Stimulated activated CD8-positive, alpha-beta memory T cell treated with anti-CD3 and anti-CD28 coated beads, Interleukin-4, amount 100 ng/mL, for 4 hours (primary cell): ENCODE data around the gene KCNK15.

Experiments used
- DNase-seq, 2 donors: peaks; one replicate each; pipeline ENCODE4 v3.0.0-alpha.2; 2020; ENCODE audit warnings: low read depth in 2 of 2, low spot score in 1 of 2

The KCNK15 gene

DNA sequence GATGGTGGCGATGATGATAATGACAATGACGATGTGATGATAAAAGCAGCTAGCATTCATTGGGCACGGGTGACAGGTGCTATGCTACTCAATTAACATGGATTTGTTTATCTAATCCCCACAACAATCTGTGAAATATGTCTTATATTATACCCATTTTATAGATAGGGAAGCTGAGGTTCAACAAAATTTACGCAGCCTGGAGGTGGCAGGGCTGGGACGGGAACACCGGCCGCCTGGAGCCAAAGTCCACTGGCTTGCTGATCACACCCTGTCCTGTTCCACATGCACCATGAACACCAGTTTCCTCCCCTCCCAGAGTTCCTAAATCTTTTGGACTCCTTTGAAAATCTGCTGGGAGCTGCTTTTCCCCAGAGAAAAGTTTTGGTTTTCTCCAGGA is 41.6 kb downstream of the KCNK15 start:
- DNase-seq: no peak

DNA sequence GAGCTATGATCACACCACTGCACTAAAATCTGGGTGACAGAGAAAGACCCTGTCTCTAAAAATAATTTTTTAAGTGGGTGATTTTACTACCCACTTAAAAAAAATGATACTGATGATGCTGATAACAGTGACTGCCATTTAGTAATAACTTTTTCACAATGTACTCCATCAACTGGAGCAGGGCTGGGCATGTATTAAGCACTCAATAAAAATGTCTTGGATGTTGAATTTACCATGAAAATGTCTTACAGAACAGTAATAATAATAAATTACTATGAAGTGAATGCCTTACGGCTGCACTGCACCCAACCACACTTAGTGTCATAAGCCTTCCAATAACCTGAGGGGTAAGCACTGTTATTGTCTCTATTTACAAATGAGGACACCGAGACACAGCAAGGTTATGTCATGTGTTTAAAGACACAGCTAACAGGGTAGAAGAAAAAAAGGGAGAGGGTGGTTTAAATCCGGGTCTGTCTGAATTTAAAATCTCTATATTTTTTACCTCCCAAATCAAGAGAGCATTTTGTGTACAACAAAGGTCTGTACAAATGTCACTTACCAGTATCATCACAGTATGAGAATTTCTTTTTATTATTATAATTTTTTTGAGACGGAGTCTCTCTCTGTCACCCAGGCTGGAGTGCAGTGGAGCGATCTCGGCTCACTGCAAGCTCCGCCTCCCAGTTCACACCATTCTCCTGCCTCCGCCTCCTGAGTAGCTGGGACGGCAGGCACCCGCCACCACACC is 43.2 kb downstream of the KCNK15 start:
- no peak for DNase-seq

DNA sequence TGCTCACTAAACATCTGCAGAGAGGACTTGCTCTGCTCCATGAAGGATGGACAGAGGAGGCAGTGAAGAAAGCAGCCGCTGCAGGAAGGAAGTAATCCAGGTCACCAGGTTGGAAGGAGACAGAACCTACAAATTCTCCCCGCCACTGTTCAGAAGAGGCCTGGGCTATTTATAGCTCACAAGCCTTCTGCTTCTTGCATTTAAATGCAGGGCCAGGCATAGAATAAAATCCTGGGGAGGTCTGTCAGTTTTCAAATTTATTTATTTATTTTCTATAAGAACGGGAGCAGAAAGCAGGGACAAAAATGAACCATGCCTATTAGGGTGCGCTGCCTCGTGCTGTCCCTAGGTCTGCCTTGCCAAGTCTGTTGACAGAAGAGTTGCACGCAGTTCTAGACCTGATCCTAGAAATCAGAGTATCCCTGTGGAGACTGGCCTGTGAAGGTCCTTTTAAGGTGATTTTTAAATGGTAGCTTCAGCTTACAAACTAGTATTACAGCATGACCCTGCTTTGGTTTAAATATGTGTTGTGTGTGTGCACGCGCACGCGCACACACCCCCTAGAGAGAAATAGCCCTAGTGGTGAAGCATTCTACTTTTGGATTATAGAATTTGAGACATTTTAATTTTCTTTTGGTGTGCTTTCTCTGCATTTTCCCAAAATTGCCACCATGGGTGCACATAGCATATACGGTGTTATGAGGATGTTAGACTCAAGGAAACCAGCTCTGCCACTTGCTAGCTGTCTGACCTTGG is 45.2 kb downstream of the KCNK15 start:
- DNase-seq: no peak

DNA sequence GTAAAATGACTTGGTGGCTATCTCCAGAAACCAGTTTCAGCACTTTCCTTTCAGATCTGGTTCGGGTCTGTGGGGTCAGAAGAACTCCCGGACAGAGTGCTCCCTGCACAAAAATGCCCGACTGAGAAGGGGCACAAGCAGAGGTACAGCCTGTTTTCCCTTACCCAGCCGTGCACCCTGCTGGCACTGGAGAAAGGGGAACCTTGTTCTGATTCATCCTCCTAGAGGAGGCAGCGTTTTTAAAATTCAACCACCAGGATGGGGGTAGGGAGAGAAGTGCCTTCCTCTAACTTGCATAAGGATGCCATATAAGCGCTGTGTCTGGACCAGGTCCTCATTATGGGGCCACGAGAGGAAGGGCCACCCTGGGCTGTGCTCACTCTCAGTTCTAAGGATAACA is 47.1 kb downstream of the KCNK15 start:
- no peak for DNase-seq

DNA sequence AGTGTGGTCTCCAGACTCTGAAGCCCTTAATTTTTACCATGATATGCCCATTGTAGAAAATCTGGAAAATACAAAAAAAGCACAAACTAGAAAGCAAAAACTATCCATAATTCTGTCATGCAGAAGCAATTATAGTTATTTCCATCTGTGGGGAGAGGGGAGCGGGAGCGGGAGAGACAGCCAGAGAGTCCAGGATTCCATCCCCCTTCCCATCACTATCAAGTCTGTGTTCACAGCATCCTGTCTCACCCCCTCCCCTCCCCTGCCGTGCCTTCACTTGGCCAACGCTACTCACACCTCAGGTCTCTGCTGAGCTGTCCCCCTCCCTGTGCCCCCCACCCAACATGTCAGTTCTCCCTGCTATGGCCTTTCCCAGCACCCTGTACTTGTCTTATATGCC is 50.2 kb downstream of the KCNK15 start:
- DNase-seq: no peak

DNA sequence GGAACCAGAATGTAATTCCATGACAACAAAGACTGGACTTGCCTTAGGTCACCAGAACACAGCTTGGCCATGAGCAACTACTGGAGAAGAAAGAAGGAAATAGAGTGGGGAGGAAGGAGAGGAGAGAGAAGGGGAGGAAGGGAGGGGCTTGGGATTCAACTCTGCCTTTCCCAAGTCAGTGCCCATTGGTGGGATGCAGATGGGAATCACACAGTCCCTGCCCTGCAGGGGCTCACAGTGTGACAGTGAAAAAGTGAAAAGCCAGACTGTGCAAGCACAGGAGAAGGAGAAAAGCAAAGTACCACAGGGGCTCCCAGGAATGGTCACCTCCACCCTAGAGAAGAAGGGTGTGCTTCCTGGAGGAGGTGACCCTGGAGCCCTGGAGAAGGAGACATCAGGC is 50.6 kb downstream of the KCNK15 start:
- DNase-seq: no peak

DNA sequence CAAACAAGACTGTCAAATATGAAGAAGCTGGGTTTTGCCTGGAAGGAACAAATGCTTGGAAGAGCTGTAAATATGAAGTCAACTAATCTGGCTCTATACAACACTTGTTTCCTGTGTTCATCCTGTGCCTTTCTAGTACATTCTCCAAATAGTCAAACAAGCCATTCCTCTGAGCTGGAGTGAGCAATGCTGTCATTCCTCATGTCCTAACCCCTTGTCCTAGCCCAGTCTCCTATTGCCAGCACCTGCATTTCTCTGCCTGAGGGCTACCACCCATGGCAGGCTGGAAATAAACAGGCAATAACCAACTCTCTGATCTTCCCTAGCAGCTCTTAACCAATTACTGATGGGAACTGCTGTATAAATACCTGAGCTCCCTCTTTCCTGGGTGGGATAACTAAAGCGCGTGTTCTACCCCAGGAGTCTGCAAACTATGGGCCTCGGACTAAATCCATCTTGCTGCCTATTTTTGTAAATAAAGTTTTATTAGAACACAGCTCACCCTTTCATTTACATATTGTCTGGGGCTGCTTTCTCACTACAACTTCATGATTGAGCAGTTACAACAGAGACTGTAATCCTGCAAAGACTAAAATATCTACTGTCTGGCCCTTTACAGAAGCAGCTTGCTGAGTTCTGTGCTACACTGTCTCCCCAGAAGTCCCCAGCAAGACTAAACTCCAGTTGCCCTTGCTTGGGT is 51.2 kb downstream of the KCNK15 start:
- no peak for DNase-seq

DNA sequence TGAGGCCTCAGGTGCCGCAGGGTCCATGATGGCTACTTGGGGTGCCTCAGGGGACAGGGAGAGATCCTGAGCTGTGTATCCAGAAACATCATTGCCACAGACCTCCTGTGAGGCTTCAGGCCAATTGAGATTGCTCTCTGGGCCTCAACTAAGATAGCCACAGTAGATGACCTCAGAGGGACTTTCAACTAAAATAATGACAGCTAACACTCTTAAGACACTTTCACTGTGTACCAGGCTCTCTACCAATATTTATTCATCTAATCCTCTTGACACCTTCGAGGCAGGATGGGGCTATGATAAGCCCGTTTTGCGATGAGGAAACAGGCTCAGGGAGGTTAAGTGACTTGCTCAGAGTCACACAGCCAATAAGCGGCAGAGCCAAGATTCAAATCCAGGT is 54.0 kb downstream of the KCNK15 start:
- DNase-seq: no peak

DNA sequence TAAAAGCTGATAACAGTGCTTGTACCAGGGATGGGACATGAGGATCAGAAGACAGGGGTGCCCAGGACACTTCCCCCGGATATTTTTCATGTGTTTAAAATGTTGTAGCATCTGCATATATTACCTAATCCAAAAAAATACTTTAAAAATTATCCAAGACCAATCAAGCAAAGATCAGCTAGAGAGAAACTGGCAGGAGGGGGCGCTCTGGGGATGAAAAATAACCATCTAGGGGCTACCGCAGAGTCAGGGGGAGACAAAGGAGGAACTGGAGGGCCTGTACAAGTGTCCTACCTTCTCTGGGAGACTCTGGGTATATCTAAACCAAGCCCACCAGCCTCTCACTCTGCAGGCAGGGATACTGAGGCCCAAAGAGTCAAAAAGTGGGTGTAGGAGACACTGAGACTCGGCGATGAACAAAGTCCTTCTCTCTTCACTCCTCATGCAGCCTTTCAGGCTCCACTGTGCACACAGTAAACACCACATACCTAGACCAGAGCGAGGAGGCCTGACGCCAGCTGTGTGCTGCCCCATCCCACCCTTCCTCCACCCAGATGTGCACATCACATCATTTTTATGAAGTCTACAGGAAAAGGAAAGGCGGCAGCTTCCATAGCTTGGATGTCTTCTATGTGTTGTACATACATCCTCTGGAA is 54.9 kb downstream of the KCNK15 start:
- no peak for DNase-seq
